DMS 273 (cell line): ENCODE data around the gene ZNF76.

Experiments
- DNase-seq: peaks from one replicate; lab custom pipeline; 2025; ENCODE audit not compliant: unreplicated experiment; lab: John Stamatoyannopoulos, UW

ZNF76 gene

GRCh38 chr6:35236223-35236622 is 23.3 kb upstream of the ZNF76 start:
- no peak for DNase-seq

- no peak for DNase-seq
These were observed 22.1 kb upstream of the ZNF76 start for GRCh38 chr6:35237476-35237875.

- DNase-seq = no peak
These were observed 20.7 kb upstream of the ZNF76 start for GRCh38 chr6:35238843-35239289.

- DNase-seq = no peak
These were observed 20.0 kb upstream of the ZNF76 start for GRCh38 chr6:35239581-35239980.

GRCh38 chr6:35240838-35241801 is 18.4 kb upstream of the ZNF76 start:
- peak; percentile 84 for DNase-seq

- DNase-seq = no peak
These were observed 17.0 kb upstream of the ZNF76 start for GRCh38 chr6:35242486-35242885.

- DNase-seq = no peak
These were observed 16.6 kb upstream of the ZNF76 start for GRCh38 chr6:35242906-35243305.

- DNase-seq = no peak
These were observed 16.1 kb upstream of the ZNF76 start for GRCh38 chr6:35243386-35243958.

GRCh38 chr6:35244551-35244950 is 15.0 kb upstream of the ZNF76 start:
- no peak for DNase-seq

- DNase-seq = no peak
These were observed 11.8 kb upstream of the ZNF76 start for GRCh38 chr6:35247642-35248231.

GRCh38 chr6:35248300-35248699 is 11.2 kb upstream of the ZNF76 start:
- DNase-seq = peak; percentile 20

GRCh38 chr6:35248965-35249364 is 10.6 kb upstream of the ZNF76 start:
- no peak for DNase-seq

- DNase-seq = no peak
These were observed 7.6 kb upstream of the ZNF76 start for GRCh38 chr6:35251949-35252348.

- no peak for DNase-seq
These were observed 6.3 kb upstream of the ZNF76 start for GRCh38 chr6:35253249-35253648.

- DNase-seq = no peak
These were observed 1.2 kb upstream of the ZNF76 start for GRCh38 chr6:35258336-35258735.

GRCh38 chr6:35258858-35259193 is 709 bp upstream of the ZNF76 start:
- peak; percentile 85 for DNase-seq

- DNase-seq = peak; percentile 82
These were observed 534 bp downstream of the ZNF76 start for GRCh38 chr6:35259948-35260590.

GRCh38 chr6:35260591-35261570 is 1.3 kb downstream of the ZNF76 start:
- peak; percentile 25 for DNase-seq

GRCh38 chr6:35262596-35262995 is 3.1 kb downstream of the ZNF76 start:
- no peak for DNase-seq

- no peak for DNase-seq
These were observed 5.2 kb downstream of the ZNF76 start for GRCh38 chr6:35264550-35265274.
